Smooth muscle cell (in vitro differentiated cells): ENCODE results near the gene MORN4. TPM values are rescaled to one million over a fixed set of nuclear protein-coding genes. Genes with fewer than 3 reads are reported as not detected.
"Not testable (repeated sequence)": the region's sequence is repeated elsewhere in the genome, so short reads cannot be mapped to it uniquely, and the experiment has no call there.

Experiments used
- DNase-seq: peaks from one replicate; lab custom pipeline; 2025; ENCODE audit not compliant: unreplicated experiment; lab: John Stamatoyannopoulos, UW
- H2AFZ ChIP-seq: fragments of 200-600 bp; sonication (generic); 2 replicates; pipeline ENCODE4 v1.6.0; 2016; ENCODE audit warnings: antibody characterized with exemption, low read depth, mild to moderate bottlenecking
- H3F3A ChIP-seq: fragments of 200-600 bp; sonication (generic); 2 replicates; pipeline ENCODE4 v1.6.0; 2017; ENCODE audit warnings: antibody characterized with exemption, low read depth
- H3K27ac ChIP-seq: fragments of 200-600 bp; sonication (generic); 2 replicates; pipeline ENCODE4 v1.5.1; 2016; ENCODE audit warnings: low read depth, mild to moderate bottlenecking
- H3K27me3 ChIP-seq: fragments of 200-600 bp; sonication (generic); 2 replicates; pipeline ENCODE4 v1.6.1; 2016; ENCODE audit warnings: low read depth, mild to moderate bottlenecking
- H3K36me3 ChIP-seq: fragments of 200-600 bp; sonication (generic); 2 replicates; pipeline ENCODE4 v1.5.1; 2016; ENCODE audit warnings: low read depth
- H3K4me1 ChIP-seq: fragments of 200-600 bp; sonication (generic); 2 replicates; pipeline ENCODE4 v1.5.1; 2016; ENCODE audit warnings: low read depth
- H3K4me2 ChIP-seq: fragments of 200-600 bp; sonication (generic); 2 replicates; pipeline ENCODE4 v1.6.0; 2016; ENCODE audit warnings: mild to moderate bottlenecking
- H3K4me3 ChIP-seq: fragments of 200-600 bp; sonication (generic); 2 replicates; pipeline ENCODE4 v1.5.1; 2016; ENCODE audit warnings: mild to moderate bottlenecking
- H3K79me2 ChIP-seq: fragments of 200-600 bp; sonication (generic); 2 replicates; pipeline ENCODE4 v1.6.0; 2016; ENCODE audit warnings: low read depth, mild to moderate bottlenecking
- H3K9ac ChIP-seq: fragments of 200-600 bp; sonication (generic); 2 replicates; pipeline ENCODE4 v1.6.0; 2016; ENCODE audit warnings: low read depth
- H3K9me3 ChIP-seq: fragments of 200-600 bp; sonication (generic); replicated peaks from 2 replicates; pipeline ENCODE4 v1.5.1; 2016; ENCODE audit warnings: low read depth
- H4K20me1 ChIP-seq: fragments of 200-600 bp; sonication (generic); 2 replicates; pipeline ENCODE4 v1.6.0; 2016; ENCODE audit warnings: low read depth
- WGBS: methylation state at CpG from one replicate; pipeline ENCODE4 v1.1.7; 2016; ENCODE audit warnings: low lambda C conversion rate; 5-methylcytosine and 5-hydroxymethylcytosine counted together
- polyA plus RNA-seq: library from polyadenylated mRNA; unstranded; fragments of >200 nt; fragmentation: Nextera tagmentation; extraction: Ambion mirVana; gene quantifications from 2 replicates; pipeline ENCODE4 v1.2.1, GENCODE V29; 2016
- total RNA-seq: library from RNA; depleted of rRNA; stranded (reverse); fragments of >200 nt; gene quantifications from 2 replicates; pipeline ENCODE4 v1.2.3, GENCODE V29; 2014
- TF ChIP-seq, protein P1 (sequence below): fragments of 200-600 bp; sonication (generic); IDR thresholded peaks from 2 replicates; pipeline ENCODE4 v1.5.1; 2017; ENCODE audit warnings: borderline replicate concordance, mild to moderate bottlenecking, antibody characterized with exemption; ENCODE audit not compliant: insufficient read depth, poor library complexity, severe bottlenecking

The MORN4 gene
- total and polyA plus RNA-seq, 2 experiments from 2014 or later, result 2.9 to 16.8 TPM

DNA sequence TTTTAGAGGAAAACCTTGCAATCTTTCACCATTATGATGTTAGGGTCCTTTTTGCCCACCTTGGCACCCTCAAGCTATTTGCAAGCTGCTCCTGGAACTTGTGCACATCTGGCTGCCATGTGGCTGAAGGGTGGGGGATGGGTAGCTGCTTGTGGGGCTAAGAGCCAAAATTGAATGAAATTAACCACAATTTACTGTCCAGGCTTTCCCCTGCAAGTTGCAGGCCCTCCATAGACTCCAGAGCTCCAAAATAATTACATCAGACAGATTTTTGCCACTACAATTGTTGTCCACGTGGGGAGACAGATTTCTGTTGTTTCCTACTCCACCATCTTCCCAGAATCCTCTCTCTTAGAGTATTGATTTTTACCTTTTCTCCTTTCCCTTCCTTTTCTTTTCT, 26.3 kb upstream of the MORN4 start:
- no peak for DNase-seq
- TF ChIP-seq, protein P1, sequence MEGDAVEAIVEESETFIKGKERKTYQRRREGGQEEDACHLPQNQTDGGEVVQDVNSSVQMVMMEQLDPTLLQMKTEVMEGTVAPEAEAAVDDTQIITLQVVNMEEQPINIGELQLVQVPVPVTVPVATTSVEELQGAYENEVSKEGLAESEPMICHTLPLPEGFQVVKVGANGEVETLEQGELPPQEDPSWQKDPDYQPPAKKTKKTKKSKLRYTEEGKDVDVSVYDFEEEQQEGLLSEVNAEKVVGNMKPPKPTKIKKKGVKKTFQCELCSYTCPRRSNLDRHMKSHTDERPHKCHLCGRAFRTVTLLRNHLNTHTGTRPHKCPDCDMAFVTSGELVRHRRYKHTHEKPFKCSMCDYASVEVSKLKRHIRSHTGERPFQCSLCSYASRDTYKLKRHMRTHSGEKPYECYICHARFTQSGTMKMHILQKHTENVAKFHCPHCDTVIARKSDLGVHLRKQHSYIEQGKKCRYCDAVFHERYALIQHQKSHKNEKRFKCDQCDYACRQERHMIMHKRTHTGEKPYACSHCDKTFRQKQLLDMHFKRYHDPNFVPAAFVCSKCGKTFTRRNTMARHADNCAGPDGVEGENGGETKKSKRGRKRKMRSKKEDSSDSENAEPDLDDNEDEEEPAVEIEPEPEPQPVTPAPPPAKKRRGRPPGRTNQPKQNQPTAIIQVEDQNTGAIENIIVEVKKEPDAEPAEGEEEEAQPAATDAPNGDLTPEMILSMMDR, result no peak
- Histone ChIP-seq H3K79me2 (no peaks in the 10 kb centered on the region), H4K20me1 (peaks cover 5% of the 10 kb centered on the region), H3F3A (peaks cover 5% of the 10 kb centered on the region), H3K36me3 (peaks cover 5% of the 10 kb centered on the region), H3K4me1 (no peaks in the 10 kb centered on the region), H3K27me3 (no peaks in the 10 kb centered on the region), H3K27ac (peak overlapping the region; percentile 9), H3K4me2 (no peak overlapping the region), H3K9ac (no peak overlapping the region), H3K4me3 (no peak overlapping the region), H2AFZ (no peak overlapping the region), H3K9me3 (no peaks in the 10 kb centered on the region)
- 44% methylated on average over 1 of the region's 1 CpG for WGBS

DNA sequence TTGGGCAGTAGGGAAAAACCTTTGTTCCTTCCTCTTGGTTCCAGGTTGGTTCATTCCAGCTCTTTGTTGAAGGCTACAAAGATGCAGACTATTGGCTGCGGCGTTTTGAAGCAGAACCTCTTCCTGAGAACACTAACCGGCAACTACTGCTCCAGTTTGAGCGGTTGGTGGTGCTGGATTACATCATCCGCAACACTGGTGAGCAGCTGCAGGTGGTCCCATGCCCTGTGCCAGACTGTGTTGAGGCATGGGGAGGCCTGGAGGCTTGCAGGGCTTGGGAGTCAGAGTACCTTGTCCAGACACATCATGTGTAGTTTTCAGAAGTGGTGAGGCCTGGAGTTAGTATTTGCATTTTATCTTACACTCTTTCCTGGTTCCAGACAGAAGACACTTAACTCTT, 23.5 kb upstream of the MORN4 start:
- WGBS, result 95% methylated on average over 5 of the region's 5 CpGs

DNA sequence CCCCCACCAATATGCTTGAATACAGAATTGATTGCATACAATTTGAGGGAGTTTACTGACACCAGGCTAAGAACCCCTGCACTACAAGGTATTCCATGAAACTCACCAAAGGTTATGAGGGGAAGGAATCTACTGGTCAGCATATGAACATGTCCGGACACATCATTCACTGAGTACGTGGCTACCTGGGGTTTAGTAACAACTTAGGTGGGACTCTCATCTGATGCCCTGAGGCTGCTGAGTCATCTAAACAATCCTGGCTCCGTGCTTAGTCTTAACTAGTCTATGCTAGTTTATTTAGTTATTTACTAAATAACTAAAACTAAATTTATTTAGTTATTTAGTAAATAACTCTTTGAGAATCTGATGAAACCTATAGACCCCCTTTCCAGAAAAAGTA, 18.5 kb upstream of the MORN4 start:
- peak overlapping the region; percentile 96 for H3K27ac ChIP-seq
- H3K4me2 ChIP-seq, result no peak overlapping the region
- no peaks in the 10 kb centered on the region for H3K27me3 ChIP-seq
- peaks cover 31% of the 10 kb centered on the region for H3F3A ChIP-seq
- TF ChIP-seq, protein P1, result no peak
- 76% methylated on average over 3 of the region's 3 CpGs for WGBS
- no peak overlapping the region for H2AFZ ChIP-seq
- no peaks in the 10 kb centered on the region for H4K20me1 ChIP-seq
- H3K36me3 ChIP-seq, result peaks cover 17% of the 10 kb centered on the region
- H3K9me3 ChIP-seq, result no peaks in the 10 kb centered on the region
- H3K9ac ChIP-seq, result peak overlapping the region; percentile 64
- peaks cover 19% of the 10 kb centered on the region for H3K4me1 ChIP-seq
- no peak overlapping the region for H3K4me3 ChIP-seq
- no peak for DNase-seq
- H3K79me2 ChIP-seq, result peaks cover 33% of the 10 kb centered on the region

More for the DNA sequence above, 23.5 kb upstream of the MORN4 start:
- H3K4me3 ChIP-seq, result no peak overlapping the region
- peaks cover 9% of the 10 kb centered on the region for H3K79me2 ChIP-seq
- H3K27me3 ChIP-seq, result no peaks in the 10 kb centered on the region
- H3K9ac ChIP-seq, result no peak overlapping the region
- H3K4me1 ChIP-seq, result no peaks in the 10 kb centered on the region
- DNase-seq, result no peak
- peaks cover 17% of the 10 kb centered on the region for H3K36me3 ChIP-seq
- H3K4me2 ChIP-seq, result no peak overlapping the region
- H3F3A ChIP-seq, result peaks cover 5% of the 10 kb centered on the region
- TF ChIP-seq, protein P1, result no peak
- H2AFZ ChIP-seq, result no peak overlapping the region
- no peak overlapping the region for H3K27ac ChIP-seq
- H3K9me3 ChIP-seq, result no peaks in the 10 kb centered on the region
- peaks cover 1% of the 10 kb centered on the region for H4K20me1 ChIP-seq

DNA sequence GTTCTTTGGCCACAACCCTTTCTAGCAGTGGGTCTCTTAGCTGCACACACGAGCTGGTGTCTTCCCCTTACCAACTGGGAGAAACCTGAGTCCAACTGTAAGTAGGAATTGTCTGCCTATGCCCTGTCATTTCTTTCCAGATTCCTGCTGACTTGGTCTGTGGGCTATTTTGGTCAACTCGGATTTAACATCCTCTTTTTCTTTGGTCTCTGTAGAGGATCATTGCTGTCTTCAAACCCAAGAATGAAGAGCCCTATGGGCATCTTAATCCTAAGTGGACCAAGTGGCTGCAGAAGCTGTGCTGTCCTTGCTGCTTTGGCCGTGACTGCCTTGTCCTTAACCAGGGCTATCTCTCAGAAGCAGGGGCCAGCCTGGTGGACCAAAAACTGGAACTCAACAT, 17.4 kb upstream of the MORN4 start:
- Histone ChIP-seq H3K4me2 (no peak overlapping the region), H3K36me3 (peaks cover 17% of the 10 kb centered on the region), H3K79me2 (peaks cover 43% of the 10 kb centered on the region), H3K9ac (peak overlapping the region; percentile 64), H3K27ac (peak overlapping the region; percentile 96), H3K4me3 (no peak overlapping the region), H3F3A (peaks cover 31% of the 10 kb centered on the region), H3K9me3 (no peaks in the 10 kb centered on the region), H3K27me3 (no peaks in the 10 kb centered on the region), H3K4me1 (peaks cover 19% of the 10 kb centered on the region), H4K20me1 (no peaks in the 10 kb centered on the region), H2AFZ (no peak overlapping the region)
- WGBS, result 94% methylated on average over 3 of the region's 3 CpGs
- TF ChIP-seq, protein P1, result no peak
- DNase-seq, result no peak

DNA sequence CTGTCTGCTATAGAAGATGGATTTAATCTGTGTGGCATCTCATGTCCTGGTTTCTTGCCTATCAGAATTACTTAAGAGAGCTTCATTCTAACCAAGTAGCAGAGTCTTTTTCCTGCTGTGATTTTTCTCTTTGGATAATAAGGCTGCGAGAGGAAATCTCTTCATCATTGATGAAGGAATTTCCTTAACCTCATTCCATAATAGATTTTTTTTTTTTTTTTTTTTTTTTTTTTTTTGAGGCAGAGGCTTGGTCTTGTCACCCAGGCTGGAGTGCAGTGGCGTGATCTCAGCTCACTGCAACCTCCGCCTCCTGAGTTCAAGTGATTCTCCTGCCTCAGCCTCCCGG, 16.1 kb upstream of the MORN4 start:
- peaks cover 55% of the 10 kb centered on the region for H3K79me2 ChIP-seq
- H3K27ac ChIP-seq, result peak overlapping the region; percentile 96
- peak overlapping the region; percentile 84 for H3K9ac ChIP-seq
- WGBS, result 76% methylated on average over 4 of the region's 4 CpGs
- H3K4me3 ChIP-seq, H3K9me3 ChIP-seq, H3K36me3 ChIP-seq, H2AFZ ChIP-seq, DNase-seq, H3K27me3 ChIP-seq, H4K20me1 ChIP-seq: not testable (repeated sequence)
- peaks cover 31% of the 10 kb centered on the region for H3F3A ChIP-seq
- peak overlapping the region; percentile 69 for H3K4me2 ChIP-seq
- H3K4me1 ChIP-seq, result peaks cover 19% of the 10 kb centered on the region
